ENCODE results near the gene FGFR3.
A peak's percentile ranks its signal among the peaks of the same experiment; 100 is the strongest.

DNA sequence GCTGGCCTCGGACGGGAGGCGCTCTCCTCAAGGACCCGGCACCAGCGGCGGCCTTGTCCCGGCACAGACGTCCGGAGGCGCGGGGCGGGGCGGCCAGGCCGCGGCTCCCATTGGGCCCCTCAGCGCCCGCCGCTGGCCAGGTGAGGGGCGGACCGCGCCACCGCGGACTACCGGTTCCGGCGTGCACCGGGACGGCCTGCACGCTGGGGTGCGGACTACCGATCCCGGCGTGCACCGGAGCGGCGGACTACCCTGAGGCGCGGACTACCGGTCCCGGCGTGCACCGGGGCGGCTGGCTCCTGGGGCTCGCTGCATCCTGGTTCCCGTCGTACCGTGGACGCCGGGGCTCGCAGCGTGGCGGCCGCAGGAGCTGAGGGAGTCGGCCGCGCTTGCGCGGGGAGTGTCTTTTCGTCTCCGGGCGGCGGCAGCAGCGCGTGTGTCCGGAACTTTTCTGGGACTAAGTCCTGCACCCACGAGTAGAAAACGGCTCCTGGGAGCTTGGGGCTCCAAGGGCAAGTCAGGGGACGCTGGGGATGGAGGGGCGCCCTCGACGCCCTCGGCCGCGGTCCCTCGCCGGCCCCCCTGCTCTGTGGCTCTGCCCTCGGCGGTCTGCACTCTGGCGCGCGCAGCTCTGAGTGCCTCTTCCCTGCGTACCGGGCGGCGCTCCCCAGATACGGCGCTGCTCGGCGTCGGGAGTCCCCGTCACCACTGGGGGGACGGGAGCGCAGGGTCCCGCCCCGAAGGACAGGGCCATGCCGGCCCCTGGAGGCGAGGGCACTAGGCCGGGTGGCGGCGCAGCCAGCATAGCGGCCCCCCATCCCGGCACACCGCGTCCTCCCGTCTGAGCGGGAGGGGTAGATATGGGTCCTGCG, 63.2 kb downstream of the FGFR3 start, which contains the start of gene LETM1:
- TF ChIP-seq, protein P1, sequence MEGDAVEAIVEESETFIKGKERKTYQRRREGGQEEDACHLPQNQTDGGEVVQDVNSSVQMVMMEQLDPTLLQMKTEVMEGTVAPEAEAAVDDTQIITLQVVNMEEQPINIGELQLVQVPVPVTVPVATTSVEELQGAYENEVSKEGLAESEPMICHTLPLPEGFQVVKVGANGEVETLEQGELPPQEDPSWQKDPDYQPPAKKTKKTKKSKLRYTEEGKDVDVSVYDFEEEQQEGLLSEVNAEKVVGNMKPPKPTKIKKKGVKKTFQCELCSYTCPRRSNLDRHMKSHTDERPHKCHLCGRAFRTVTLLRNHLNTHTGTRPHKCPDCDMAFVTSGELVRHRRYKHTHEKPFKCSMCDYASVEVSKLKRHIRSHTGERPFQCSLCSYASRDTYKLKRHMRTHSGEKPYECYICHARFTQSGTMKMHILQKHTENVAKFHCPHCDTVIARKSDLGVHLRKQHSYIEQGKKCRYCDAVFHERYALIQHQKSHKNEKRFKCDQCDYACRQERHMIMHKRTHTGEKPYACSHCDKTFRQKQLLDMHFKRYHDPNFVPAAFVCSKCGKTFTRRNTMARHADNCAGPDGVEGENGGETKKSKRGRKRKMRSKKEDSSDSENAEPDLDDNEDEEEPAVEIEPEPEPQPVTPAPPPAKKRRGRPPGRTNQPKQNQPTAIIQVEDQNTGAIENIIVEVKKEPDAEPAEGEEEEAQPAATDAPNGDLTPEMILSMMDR (IDR thresholded peaks at IDR 0.05), result peak in 3 of 5 experiments; percentile 29 to 57 (median 39)
- TF ChIP-seq POLR2A (IDR thresholded peaks at IDR 0.05) (peak; percentile 87), POLR2AphosphoS5 (IDR thresholded peaks at IDR 0.05) (peak; percentile 84 to 95 (median 87)), EP300 (IDR thresholded peaks at IDR 0.05; ENCODE audit: low read depth) (no peak)
